H54 (cell line): ENCODE data around the gene KRTAP5-10.
"Not testable (repeated sequence)": the region's sequence is repeated elsewhere in the genome, so short reads cannot be mapped to it uniquely, and the experiment has no call there.

Experiments used
- DNase-seq: peaks from one replicate; pipeline ENCODE4 v3.0.0; 2011; ENCODE audit warnings: low spot score, mixed read lengths; ENCODE audit not compliant: insufficient read length
- FAIRE-seq: peaks from 3 replicates; lab custom pipeline; 2011; peaks lifted over from hg19 to GRCh38; lab: Jason Lieb, UNC
- POLR2A ChIP-seq: IDR thresholded peaks from 2 replicates; pipeline ENCODE4 v1.6.1; 2011; ENCODE audit warnings: low read depth, mild to moderate bottlenecking, low read length

KRTAP5-10 gene

DNA sequence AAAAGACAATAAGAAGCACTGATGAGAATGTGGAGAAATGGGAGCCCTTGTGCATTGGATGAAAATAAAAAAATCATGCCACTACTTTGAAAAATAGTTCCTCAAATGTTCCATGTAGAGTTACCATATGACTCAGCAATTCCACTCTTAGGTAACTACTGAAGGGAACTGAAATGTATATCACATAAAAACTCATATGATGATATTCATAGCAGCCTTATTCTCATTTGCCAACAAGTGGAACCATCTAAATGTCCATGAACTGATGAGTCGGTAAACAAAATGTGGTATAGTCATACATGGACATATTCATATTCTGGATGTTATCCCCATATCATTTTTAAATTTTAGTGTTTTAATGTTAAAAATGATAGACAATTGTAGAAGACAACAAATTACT, 13.7 kb upstream of the KRTAP5-10 start:
- TF ChIP-seq POLR2A, result no peak
- DNase-seq (no peak), FAIRE-seq (no peak)

DNA sequence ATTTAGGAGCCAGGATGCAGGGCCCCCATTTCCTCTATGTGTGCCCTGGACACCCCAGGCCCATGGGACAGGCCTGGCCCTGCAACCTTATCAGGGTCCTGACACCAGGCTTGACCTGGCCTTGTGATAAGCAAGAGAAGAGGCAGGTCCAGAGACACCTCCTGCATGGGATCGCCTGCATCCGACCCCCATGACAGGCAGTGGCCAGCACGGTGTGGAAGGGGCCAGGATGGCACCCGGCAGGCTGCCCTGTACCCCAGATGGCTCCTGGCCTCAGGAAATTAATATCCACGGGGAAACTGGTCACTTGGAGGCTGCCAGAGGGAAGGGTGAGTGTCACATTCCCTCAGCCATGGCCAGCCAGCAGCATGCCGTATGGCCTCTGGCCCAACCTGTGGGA, 10.4 kb upstream of the KRTAP5-10 start:
- FAIRE-seq, result no peak
- DNase-seq, result no peak
- TF ChIP-seq POLR2A, result no peak

DNA sequence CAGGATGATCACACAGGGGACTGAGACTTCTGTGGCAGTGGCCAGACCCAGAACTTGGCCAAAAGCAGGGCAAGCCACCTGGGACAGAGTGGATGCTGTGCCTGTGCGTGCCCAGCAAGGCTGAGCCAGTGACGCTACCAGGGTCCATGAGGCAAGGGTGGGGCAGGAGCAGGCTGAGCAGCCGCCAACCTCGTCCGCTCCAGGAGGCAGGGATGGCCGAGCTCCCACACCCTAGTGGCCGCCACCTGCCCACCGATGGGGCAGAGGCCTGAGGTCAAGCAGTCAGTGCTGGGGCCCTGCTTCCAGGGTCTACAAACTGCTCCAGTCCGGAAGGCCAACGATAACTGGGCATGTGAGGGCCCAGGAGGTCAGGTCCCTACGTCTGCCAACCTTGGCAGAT, 9.9 kb upstream of the KRTAP5-10 start:
- no peak for TF ChIP-seq POLR2A
- no peak for FAIRE-seq
- DNase-seq, result no peak

DNA sequence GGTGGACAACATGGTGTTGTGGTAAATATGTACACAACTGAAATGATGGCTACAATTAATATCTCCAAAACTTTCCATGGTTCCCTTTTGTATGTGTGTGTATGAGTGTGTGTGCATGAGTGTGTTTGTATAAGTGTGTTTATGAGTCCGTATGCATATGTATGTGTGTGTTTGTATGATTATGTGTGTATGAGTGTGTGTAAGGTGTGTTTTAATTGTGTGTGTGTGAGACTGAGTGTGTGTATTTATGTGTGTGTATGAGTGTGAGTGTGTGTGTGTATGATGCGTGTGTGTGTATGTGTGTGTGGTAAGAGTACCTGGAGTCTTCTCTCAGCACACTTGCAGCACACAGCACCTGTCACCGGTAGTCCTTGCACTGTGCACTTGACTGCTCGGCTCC, 9.3 kb upstream of the KRTAP5-10 start:
- no peak for TF ChIP-seq POLR2A
- no peak for FAIRE-seq
- DNase-seq, result no peak

DNA sequence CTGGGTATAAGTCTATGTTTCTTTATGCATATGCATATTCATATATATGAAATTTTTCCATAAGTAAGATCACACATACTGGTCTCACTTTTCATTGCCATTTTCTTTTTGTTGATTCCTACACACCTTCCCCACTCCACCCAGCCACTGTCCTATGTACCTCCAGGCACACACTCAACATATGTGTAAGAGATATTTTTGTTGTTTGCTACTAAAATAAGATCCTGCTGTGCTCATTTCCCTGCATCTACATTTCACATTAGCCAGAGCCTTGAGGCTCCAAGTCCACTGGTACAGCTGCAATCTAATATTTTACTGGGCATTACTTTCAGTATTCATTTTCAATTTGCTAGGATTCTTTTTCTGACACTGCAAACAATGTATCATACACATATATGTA, 8.1 kb upstream of the KRTAP5-10 start:
- FAIRE-seq (no peak), DNase-seq (no peak)
- no peak for TF ChIP-seq POLR2A

DNA sequence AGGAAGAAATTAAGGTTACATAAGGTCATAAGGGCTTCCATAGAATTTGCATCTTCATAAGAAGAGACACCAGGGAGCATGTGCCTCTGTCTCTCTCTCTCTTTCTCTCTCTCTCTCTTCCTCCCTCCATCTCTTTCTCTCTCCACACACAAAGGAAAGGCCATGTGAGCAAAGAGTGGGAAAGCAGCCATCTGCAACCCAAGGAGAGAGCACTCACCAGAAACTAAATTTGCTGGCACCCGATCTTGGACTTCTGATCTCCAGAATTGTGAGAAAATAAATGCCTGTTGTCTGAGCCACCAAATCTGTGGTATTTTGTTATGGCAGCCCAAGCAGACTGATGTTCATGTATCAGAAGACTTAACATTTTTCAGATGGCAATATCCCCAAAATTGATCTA, 6.4 kb upstream of the KRTAP5-10 start:
- no peak for FAIRE-seq

DNA sequence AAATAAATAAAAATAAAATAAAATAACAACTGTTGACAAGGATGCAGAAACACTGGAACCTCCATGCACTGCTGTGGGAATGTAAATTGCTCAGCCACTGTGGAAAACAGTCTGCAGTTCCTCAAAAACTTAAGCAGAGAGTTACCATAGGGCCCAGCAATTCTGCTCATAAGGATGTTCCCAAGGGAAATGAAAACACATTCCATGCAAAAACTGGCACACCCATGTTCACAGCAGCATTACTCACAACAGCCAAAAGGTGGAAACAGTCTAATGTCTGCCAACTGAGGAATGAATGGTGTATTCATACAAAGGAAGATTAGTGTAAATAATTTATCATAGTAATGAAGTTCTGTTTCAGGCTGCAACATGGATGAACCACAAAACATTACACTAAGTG, 3.2 kb upstream of the KRTAP5-10 start:
- TF ChIP-seq POLR2A, result no peak
- DNase-seq (no peak), FAIRE-seq (no peak)

More for the DNA sequence above, 6.4 kb upstream of the KRTAP5-10 start:
- no peak for DNase-seq
- TF ChIP-seq POLR2A, result no peak

DNA sequence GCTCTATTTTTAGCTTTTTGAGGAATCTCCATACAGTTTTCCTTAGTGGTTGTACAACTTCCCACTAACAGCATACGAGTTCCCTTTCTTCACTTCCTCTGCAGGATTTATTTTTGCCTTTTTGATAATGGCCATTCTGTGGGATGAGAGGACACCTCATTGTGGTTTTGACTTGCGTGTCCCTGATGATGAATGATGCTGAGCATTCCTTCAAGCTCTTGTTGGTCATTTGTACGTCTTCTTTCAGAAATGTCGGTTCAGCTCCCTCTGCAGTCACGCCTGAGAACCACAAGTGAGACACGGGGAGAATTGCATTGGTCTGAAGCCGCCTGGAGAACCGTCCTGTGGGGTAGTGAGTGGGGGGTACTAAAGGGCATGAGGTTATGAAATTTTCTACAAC, 2.0 kb upstream of the KRTAP5-10 start:
- peak; percentile 40 for DNase-seq

DNA sequence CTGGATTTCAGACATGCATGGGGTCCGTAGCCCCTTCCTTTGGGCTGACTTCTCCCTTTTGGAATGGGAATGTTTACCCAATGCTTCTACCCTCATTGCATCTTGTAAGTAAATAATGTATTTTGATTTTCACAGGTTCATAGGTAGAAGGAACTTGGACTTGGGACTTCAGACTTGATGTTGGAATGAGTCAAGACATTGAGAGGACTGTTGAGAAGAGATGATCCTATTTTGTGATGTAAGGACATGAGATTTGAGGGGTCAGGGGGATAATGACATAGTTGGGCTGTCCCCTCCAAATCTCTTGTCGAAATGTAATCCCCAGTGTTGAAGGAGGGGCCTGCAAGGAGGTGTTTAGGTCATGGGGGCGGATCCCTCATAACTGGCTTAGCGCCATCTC, 933 bp upstream of the KRTAP5-10 start:
- no peak for TF ChIP-seq POLR2A
- no peak for DNase-seq
- no peak for FAIRE-seq

More for the DNA sequence above, 2.0 kb upstream of the KRTAP5-10 start:
- no peak for TF ChIP-seq POLR2A
- no peak for FAIRE-seq

DNA sequence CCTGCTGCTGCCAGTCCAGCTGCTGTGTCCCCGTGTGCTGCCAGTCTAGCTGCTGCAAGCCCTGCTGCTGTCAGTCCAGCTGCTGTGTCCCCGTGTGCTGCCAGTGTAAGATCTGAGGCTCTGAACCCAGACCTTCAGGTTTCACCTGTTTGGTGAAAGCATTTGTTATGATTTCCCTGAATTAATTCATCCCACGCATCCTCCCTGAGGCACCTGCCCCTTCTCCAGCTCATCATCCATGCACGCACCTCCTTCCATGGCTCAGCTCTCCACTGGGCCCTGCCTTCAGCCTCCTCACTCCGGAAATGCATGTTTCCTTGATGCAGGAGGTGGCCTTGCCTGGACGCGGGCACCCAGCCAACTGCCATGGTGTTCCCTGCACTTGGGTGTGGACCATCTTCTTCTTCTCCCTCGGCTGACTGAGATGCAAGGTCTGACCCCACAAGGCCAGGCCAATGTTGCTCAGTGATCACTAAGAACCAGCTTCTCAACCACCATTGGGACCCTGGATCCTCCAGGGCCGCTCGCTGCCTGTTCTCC, 788 bp downstream of the KRTAP5-10 start:
- no peak for DNase-seq
- TF ChIP-seq POLR2A, result no peak
- FAIRE-seq, result no peak

DNA sequence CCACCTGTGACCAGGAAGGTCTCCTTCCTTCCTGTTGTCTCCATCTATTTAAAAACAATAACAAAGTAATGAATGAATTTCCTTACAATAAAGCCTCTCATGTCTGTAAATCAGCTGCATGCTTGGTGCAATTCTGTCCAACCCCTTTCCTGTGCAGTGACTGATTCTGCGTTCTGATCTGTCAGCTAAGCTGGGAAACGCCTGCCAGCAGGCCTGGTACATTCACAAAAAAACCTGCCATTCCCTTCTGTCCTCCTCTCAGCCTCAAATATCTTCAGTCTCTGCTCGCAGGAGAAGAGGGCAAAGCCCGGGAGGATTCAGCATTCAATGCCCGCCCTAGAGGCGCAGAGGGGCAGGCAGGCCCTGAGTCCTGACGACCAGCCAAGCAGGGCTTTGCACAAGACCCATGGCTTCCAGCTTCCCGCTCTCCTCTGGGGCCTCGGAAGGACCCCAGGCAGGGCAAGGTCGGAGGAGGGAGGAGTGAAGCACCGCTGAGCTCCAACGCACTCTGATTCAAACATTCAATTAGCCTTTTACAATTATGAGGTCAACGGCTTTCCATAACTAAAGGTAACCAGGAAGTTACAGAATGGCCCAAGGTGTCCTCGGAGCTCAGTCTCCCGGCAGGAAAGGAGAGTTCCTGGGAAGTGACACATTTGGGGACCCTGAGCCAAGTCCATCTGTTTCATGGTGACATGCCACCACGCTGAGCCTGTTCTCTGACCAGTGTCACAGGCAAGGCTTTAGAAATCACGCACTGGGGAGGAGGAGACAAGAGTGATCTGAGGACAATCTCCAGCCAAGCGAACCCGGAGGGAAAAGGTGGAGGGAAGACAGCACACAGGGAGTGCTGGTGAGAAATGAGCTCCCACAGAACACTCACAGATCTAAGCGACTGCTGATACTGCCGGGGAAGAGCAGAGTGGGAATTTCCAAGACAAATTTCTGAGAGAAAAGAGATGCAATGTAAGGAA, 1.6 kb downstream of the KRTAP5-10 start:
- FAIRE-seq, DNase-seq: not testable (repeated sequence)

DNA sequence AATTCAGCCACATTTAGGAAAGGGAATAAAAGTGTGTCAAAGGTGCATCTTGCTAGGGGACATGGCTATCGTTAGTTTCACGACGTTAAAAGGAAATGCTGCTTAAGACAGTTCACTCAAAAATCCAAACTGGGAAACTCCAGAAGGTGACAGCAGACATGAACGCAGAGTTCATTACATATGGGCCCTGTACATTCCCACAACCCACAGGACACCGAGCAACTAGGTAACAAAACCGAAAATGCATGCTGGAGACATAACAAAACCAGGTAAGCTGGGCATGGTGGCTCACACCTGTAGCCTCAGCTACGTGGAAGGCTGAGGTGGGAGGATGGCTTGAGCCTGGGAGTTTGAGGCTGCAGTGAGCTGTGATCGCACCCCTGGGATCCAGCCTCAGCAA, 2.3 kb downstream of the KRTAP5-10 start:
- FAIRE-seq, DNase-seq: not testable (repeated sequence)

DNA sequence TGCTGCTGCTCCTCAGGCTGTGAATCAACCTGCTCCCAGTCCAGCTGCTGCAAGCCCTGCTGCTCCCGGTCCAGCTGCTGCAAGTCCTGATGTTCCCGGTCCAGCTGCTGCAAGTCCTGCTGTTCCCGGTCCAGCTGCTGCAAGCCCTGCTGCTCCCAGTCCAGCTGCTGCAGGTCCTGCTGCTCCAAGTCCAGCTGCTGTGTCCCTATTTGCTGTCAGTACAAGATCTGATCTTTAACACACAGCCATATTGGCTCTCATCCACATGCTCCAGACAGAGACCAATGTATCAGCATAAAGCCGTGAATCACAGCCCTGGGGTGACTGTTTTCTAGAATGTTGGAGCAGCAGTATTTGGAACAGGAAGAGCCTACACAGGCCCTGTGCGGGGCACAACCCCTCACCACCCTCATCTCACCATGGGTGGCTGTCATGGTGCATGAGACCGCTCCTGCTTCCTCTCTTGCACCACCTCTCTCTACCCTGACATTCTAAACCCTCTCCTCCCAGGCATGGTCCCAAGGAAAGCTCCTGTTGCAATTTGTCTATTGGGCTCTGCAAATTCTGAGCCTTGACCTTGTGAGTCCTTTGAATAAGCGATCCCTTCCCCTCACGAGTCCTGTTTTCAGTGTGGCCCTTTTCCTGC, 3.5 kb downstream of the KRTAP5-10 start:
- DNase-seq, result no peak
- no peak for TF ChIP-seq POLR2A
- no peak for FAIRE-seq

DNA sequence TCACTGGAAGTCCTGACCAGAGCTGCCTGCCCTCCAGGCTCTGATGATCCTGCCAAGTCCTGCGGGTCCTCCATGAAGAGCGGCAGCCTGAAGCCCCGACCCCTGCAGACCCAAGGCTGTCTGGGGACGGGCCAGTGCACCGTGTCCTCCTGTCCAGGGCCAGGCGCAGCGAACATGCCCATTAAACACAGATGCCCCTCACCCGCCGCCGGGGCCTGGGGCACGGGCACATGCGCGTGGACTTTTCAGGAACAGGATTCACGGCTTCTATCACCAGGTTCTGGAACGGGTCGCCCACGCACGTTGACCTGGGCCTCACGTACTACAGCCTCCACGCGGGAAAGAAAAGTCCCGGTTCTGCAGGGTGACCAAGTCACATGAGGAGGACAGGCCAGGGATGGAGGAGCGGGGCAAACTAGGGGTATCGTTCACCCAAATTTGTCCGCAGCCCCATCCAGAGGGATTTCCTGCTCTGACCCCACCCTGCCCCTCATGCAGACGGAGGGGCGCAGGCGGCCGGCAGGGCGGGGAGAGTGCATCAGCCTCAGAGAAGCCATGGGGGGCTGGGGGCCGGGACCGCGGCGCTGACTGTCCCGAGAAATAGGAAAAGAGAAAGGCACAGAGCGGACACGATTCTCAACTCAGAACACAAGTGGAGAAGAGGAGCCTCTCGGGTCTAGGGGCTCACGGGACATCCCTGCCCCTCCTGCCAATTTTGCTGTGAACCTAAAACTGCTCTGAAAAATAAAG, 5.9 kb downstream of the KRTAP5-10 start:
- not testable (repeated sequence) for DNase-seq, FAIRE-seq

DNA sequence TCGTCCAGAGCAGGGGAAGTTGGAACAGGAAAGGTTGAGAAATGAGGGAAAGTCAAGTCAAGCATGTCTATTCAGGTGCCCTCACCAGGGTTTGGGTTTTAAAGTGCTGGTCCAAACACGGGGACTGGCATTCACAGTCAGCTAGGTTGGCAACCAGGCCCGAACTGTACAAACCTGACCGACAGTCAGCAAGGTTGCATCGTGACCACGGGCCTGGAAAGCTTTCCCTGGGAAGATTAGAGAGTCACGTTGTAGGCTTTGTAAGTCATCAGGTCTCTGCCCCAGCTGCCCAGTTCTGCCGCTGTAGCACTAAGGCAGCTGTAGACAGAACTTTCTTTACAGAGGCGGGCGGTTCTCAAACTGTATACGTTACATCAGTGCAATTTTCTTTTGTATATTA, 7.4 kb downstream of the KRTAP5-10 start:
- no peak for TF ChIP-seq POLR2A

More for the DNA sequence above, 7.4 kb downstream of the KRTAP5-10 start:
- FAIRE-seq (no peak), DNase-seq (no peak)
